Mononuclear cell (primary cell): ENCODE results near the gene PXN. TPM values are rescaled to one million over a fixed set of nuclear protein-coding genes. Genes with fewer than 3 reads are reported as not detected.
"Not testable (repeated sequence)": the region's sequence is repeated elsewhere in the genome, so short reads cannot be mapped to it uniquely, and the experiment has no call there.

Source experiments
- H3K27me3 ChIP-seq: 2 replicates; pipeline ENCODE4 v1.6.0; 2011; ENCODE audit warnings: low read length, control low read depth; ENCODE audit not compliant: insufficient read depth
- H3K4me1 ChIP-seq: 2 replicates; pipeline ENCODE4 v1.5.1; 2011; ENCODE audit warnings: mild to moderate bottlenecking, low read length, control low read depth; ENCODE audit not compliant: insufficient read depth
- H3K4me3 ChIP-seq: 2 replicates; pipeline ENCODE4 v1.5.1; 2011; ENCODE audit warnings: mild to moderate bottlenecking, low read length, moderate library complexity
- H3K9me3 ChIP-seq: 2 replicates; pipeline ENCODE4 v1.5.1; 2011; ENCODE audit warnings: low read depth, mild to moderate bottlenecking, control low read depth, low read length
- total RNA-seq: library from RNA; depleted of rRNA; stranded (reverse); fragments of >200 nt; gene quantifications from one replicate; pipeline ENCODE4 v1.2.3, GENCODE V29; 2012

Gene PXN
- total RNA-seq, 1 donor, result 80.8 TPM

DNA sequence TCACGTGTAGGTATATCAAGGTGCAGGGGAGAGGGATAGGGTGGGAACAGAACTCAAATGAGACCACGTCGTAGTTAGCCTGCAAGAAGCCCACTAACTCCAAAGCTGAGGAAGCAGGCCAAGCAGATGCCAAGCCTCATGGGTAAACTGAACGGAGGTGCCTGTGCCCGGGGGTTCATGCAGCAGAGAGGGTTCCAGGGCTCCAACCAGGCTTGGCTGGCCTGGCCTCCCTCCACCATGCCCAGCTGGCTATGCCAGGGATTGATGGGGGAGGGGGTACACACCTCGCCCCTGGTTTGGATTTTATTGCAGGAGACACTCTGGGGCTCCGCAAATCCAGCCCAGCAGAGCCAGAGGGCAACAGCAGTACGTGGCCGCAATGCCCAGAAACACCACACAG is 27.3 kb downstream of the PXN start:
- Histone ChIP-seq H3K9me3 (no peaks in the 10 kb centered on the region), H3K27me3 (no peaks in the 10 kb centered on the region), H3K4me3 (no peak overlapping the region), H3K4me1 (peaks cover 98% of the 10 kb centered on the region)

DNA sequence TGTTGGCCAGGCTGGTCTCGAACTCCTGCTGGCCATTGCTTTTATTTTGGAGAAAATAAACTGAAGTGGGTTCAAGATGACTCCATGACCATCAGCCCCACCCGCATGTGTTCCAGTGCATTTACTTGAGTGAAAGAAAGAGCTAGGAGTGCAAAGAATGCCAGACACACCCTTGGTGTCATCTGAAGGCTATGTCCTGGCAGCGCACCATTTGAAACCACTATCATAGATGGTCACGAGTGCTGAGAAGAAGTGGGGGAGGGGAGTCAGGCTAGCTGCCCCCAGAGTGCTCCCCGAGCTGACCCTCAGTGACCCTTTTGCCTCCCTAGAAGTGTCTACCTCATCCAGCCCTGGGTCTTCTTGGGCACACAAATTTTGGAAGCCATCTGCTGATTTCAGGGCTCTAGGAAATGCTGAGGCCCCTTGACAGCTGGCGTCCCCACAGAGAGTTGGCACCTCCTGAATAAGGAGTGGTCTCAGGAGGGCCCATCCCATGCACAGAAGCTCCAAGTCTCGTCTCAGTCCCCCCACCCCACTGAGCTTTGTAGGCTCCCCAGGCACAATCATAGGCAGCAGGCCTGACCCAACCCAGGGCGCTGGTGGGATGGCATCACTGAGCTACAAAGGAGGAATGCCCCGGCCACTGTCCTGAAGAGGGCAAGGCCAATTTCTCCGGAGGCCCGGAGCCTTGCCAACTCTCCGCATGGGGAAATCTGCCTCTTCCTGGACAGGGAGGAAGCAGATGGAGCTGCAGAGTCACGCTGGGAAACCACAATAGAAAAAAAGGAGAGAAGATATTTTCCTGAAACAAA is 28.0 kb downstream of the PXN start:
- H3K4me1 ChIP-seq, result peaks cover 99% of the 10 kb centered on the region

DNA sequence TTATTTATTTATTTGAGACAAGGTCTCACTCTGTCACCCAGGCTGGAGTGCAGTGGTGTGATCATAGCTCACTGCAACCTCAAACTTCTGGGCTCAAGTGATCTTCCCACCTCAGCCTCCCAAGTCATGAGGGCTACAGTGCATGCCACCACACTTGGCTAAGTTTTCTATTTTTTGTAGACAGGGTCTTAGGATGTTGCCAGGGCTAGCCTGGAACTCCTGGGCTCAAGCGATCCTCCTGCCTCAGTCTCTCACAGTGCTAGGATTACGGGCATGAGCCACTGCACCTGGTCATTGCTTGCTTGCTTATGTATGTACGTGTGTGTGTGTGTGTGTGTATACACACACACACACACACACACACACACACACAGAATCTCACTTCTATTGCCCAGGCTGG is 28.7 kb downstream of the PXN start:
- not testable (repeated sequence) for H3K4me3 ChIP-seq, H3K27me3 ChIP-seq, H3K9me3 ChIP-seq
- H3K4me1 ChIP-seq, result peaks cover 99% of the 10 kb centered on the region

More for the DNA sequence above, 28.0 kb downstream of the PXN start:
- no peak overlapping the region for H3K4me3 ChIP-seq
- no peaks in the 10 kb centered on the region for H3K9me3 ChIP-seq
- H3K27me3 ChIP-seq, result no peaks in the 10 kb centered on the region

DNA sequence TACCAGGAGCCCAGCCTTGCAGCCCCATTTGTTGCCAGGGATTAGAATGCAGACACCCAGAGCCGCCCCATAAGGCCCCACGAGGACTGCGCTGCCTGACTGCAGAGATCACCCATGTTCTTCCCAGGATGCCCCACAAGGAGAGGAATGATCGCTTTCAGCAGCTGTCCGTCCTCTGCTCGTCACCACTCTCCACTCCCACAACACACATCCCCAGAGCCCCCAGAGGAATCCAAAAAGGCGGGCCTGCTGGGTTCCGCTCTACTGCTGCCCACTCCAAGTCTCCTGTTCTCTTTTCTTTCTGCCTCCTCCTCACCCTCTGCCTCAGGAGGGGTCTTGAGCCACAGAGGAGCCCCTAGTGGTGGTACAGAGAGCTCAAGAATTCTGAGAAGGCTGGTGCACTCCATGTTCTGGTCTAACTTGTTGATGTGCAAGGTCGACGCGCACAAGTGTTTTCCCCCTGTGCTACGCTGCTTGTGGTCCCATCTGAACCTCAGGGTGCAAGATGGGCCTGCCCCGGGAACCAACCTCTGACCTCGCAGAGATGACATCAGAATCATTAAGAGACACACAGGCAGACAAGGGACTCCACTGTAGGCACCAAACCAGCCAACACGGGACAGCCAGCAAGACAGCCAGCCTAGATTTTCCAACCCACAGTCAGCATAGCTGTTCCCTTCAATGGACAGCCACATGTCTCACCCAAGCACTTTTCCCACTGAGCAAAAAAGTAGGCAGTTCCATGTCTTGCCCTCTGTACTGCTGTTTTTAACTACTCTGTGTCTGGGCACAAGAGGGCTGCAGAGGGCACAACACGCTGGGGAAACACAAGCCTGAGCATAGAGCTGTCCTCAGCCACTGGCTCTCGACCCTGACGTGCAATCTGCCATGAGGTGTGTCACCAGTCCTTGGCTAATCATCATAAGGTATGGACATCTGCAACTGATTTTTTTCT is 29.9 kb downstream of the PXN start:
- no peak overlapping the region for H3K4me3 ChIP-seq
- no peaks in the 10 kb centered on the region for H3K27me3 ChIP-seq
- peaks cover 99% of the 10 kb centered on the region for H3K4me1 ChIP-seq
- H3K9me3 ChIP-seq, result no peaks in the 10 kb centered on the region

DNA sequence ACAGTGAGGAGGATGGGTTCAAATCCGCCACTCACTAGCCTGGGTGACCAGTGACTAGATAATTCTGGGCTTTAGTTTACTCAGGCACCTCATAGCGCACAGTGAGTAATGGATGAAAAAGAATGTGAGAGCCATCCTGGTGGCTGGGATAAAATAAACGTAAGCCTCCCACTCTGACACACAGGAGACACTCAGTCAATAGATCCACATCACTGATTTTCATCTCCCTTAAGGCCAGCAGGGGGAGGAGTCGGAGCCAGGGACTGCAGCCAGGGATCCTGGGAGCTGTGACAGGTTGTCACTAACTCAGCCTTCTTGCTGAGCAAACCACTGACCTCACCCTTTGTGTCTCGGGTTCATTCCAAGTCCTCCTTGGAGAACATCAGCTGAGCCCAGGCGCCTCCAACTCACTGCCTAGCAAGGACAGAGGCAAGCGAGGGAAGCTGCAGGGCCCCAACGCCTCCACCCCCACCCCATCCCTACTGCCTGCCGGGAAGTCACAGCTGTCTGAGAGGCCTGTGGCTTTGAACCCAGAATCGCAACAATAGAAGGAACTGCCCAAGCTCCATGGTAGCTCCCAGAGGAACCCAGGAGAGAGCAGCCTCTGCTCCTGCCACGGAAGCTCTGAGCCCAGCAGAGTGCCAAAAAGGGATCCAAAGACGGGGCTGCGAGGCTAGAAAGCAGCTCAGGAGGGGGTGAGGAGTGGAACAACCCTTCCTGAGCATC is 30.7 kb downstream of the PXN start:
- Histone ChIP-seq H3K27me3 (no peaks in the 10 kb centered on the region), H3K9me3 (no peaks in the 10 kb centered on the region), H3K4me3 (no peak overlapping the region), H3K4me1 (peaks cover 99% of the 10 kb centered on the region)

DNA sequence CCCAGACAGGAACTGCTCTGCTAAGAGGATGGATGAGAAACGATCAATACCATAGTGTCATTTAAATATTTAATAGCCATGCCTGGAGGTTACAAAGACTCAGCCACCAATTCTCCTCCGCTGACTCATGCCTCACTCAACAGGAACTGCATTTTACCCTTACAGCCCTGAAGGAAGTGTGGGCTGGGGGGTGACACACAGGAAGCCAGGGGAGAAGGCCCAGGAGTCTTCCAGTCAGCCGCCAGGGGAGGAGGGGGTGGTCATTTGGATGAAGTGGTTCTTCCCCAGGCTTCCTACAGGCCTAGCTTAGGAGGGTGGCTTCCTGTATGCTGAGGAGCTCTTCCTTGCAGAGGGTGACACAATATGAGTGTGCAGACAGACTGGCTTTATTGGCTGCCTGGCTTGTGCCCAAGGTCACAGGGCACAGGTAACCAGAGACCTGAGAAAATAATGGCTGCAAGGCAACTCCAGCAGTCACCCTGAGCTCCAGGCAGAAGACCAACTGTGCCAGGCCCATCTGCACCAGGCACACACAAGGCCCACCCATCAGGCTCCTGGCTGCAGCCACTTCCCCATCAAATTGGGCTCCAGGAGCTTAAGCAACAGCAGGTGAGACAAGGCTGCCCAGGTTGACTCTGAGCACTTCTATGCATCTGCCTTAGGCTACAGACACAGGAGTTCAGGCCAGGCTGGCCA is 34.1 kb downstream of the PXN start:
- Histone ChIP-seq H3K4me3 (no peak overlapping the region), H3K27me3 (no peaks in the 10 kb centered on the region), H3K9me3 (no peaks in the 10 kb centered on the region), H3K4me1 (peaks cover 99% of the 10 kb centered on the region)

DNA sequence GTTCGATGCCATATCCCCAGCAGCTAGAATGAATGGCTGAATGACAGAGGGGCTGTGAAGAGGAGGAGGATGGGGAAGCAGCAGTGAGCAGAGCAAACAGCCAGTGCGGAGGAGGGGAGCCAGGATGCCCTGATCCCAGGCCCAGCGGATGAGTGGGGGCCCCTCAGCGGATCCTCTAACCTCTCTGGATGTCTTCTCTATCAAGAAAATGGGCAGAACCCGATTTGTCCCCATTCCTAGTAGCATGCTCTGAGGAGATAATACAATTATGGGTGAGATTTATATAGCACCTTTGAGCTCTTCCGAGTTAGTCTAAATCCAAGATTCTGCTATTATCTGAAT is 34.6 kb downstream of the PXN start:
- Histone ChIP-seq H3K4me3 (no peak overlapping the region), H3K4me1 (peaks cover 99% of the 10 kb centered on the region), H3K27me3 (no peaks in the 10 kb centered on the region), H3K9me3 (no peaks in the 10 kb centered on the region)

DNA sequence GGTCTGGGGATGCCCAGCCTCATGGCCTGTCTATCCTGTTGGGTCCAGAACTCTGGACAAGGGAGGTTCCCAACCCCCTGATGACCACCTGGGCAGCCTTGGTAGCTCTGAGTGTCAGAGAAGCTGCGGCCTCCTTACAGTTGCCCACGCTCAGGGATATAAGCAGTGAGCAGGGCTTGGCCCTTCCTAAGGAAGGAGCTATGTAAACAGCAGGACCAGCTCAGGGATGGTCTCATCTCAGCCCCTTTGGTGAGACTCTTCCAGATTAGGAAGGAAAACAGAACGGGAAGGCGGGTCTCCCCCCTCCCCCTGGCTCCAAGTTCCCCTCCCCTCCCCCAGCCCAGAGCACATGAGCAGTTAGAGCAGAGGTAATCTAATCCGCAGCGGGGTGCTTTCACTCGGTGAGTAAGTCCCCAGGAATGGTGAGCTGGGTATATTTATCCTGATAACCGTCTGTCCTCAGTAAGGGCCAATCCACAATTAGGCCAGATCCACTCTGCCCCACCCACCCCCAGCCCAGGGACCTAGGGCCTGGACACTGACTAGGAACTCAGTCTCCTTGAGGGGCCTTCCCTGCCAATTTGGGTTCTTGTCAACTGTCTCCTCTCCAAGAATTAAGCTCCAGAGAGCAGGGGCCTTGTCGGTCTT is 35.1 kb downstream of the PXN start:
- Histone ChIP-seq H3K9me3 (no peaks in the 10 kb centered on the region), H3K4me1 (peaks cover 99% of the 10 kb centered on the region), H3K4me3 (no peak overlapping the region), H3K27me3 (no peaks in the 10 kb centered on the region)

DNA sequence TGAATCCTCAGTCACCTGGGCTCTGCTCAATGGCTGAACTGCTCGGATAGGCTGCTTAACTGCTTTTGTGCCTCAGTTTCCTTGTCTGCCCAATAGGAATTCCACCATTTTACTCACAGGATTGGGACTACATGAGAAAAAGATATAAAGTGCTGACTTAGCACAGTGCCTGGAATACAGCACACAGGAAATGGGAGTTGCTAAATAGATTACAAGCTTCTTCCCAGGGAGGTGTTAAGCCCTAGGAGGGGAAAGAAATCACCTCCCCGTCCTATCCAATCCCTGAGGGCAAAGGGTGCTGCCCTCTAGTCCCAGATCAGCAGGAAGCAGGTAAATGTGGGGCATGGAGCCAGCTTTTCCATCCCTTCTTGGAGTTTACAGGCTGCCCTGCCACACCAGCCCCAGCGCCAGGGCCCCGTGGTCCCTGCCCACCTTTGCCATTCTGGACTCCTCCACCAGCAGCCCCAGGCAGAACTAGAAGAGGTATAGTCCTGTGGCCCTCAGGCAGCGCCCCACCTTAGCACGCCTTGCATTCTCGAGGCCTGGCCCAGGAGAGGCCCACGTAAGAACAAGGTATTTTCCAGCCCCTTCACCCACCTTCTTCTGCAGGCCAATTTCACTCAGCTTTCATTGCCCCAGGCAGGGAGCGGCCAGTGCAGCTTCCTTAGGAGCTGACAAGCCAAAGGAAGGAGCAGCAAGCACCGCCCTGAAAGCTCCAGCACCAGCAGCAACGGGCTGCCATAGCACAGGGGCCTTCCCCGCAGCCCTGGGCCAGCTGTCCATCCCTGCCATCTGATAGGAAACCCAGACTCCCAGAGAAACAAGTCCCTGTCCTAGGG is 35.8 kb downstream of the PXN start:
- peaks cover 99% of the 10 kb centered on the region for H3K4me1 ChIP-seq
- no peaks in the 10 kb centered on the region for H3K9me3 ChIP-seq
- H3K4me3 ChIP-seq, result no peak overlapping the region
- no peaks in the 10 kb centered on the region for H3K27me3 ChIP-seq

DNA sequence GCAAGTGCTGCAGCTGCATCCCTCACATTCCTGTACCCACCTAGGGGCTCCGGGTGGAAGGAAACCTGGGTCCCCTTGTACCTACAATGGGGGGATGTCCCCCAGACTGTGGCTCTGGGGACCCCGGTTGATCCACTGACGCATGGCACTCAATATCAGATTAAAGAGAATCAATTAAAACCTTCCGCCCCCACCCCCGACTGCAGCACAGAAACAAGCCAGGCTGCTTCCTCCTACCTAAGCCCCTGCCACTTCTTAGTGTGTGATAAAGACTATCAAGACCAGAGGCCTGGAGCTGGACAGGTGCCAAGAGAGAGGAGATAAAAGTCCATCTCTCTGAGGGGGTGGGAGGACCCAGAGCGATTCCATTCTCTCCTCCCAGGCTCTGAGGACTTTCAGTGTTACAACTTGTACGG is 36.5 kb downstream of the PXN start:
- peaks cover 99% of the 10 kb centered on the region for H3K4me1 ChIP-seq
- H3K4me3 ChIP-seq, result no peak overlapping the region
- H3K27me3 ChIP-seq, result no peaks in the 10 kb centered on the region
- H3K9me3 ChIP-seq, result no peaks in the 10 kb centered on the region

DNA sequence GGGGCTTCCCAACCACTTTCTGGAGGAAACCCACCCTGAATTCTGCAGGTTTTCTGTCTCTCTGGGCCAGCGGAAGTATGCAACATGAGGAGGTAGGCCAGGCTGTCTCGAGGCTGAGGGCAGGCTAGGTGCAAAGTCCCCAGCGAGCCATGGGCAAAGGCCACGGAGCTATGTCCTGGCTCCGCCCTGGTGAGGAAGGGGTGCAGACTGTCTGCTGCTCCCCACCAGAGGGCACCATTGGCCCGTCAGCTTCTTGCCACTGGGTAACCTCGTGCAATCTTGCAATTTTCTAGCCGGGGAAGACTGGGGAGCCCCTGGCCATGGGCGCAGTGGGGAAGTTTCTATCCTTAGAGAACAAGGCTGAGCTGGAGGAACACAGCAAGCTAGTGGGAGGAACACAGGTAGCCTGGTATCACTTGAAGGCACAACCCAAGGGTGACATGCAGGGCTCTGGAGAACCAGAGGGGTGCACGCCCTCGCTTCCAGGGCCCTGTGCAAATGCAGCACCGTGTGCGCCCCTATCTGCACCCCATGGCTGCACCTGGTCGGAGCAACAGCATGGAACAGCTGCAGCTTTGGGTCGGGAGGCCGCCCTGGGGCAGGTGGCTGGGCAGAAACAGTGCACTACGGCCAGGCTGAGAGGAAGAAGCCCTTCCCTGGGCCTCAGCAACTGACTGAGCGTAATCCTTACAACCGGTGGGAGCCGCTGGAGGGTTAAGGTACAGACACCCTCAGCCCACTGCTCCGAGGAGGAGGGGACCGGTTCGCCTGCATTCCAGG is 37.0 kb downstream of the PXN start:
- no peaks in the 10 kb centered on the region for H3K27me3 ChIP-seq
- no peaks in the 10 kb centered on the region for H3K9me3 ChIP-seq
- H3K4me1 ChIP-seq, result peaks cover 93% of the 10 kb centered on the region
- H3K4me3 ChIP-seq, result no peak overlapping the region

DNA sequence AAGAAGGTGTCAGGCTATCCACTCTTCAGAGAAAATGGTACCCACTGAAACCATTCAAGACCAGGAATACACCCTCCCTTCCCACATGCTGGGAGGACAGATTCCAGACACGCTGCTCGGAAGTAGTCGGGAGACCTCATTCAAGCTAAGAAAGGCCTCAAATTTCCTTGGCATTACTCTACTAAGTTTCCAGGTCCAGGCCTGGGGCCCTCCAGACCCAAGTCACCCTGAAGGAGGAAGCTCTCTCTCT is 37.6 kb downstream of the PXN start:
- Histone ChIP-seq H3K4me3 (no peak overlapping the region), H3K9me3 (no peaks in the 10 kb centered on the region), H3K27me3 (no peaks in the 10 kb centered on the region), H3K4me1 (peaks cover 88% of the 10 kb centered on the region)
